Sigmoid colon (tissue), 7 donors: ENCODE results near the gene TNFRSF17. TPM values are rescaled to one million over a fixed set of nuclear protein-coding genes. Genes with fewer than 3 reads are reported as not detected.

ENCODE experiments used
- DNase-seq: peaks from one replicate; pipeline ENCODE4 v3.0.0-alpha.2; 2019
- H3K27ac ChIP-seq, 4 donors: fragments of 200-600 bp; sonication (generic); one replicate each; pipeline ENCODE4 v1.5.1; 2016 to 2019; ENCODE audit warnings: mild to moderate bottlenecking in 1 of 4
- H3K27me3 ChIP-seq, 3 donors: fragments of 200-600 bp; sonication (generic); one replicate each; pipeline ENCODE4 v1.5.1; 2019; ENCODE audit warnings: mild to moderate bottlenecking in 1 of 3
- H3K36me3 ChIP-seq, 4 donors: fragments of 200-600 bp; sonication (generic); one replicate each; pipeline ENCODE4 v1.5.1; 2016 to 2019
- H3K4me1 ChIP-seq, 4 donors: fragments of 200-600 bp; sonication (generic); one replicate each; pipeline ENCODE4 v1.5.1; 2017 to 2019
- H3K4me3 ChIP-seq, 4 donors: fragments of 200-600 bp; sonication (generic); one replicate each; pipeline ENCODE4 v1.5.1; 2017 to 2019; ENCODE audit warnings: mild to moderate bottlenecking in 2 of 4, moderate library complexity in 1 of 4
- H3K9me3 ChIP-seq, 4 donors: fragments of 200-600 bp in 3 of 4; sonication (generic) in 3 of 4; one replicate each; pipeline versions ENCODE4 v1.5.1 to v1.6.1; 2013 to 2019
- EP300 ChIP-seq, 4 donors: sonication (generic); formaldehyde crosslinking; IDR thresholded peaks; one replicate each; pipeline ENCODE4 v1.6.1; 2017; ENCODE audit warnings: antibody characterized with exemption in 4 of 4
- POLR2A ChIP-seq, 2 donors: fragments of 450-650 bp; IDR thresholded peaks; one replicate each; pipeline ENCODE4 v1.6.1; 2016; ENCODE audit warnings: antibody characterized with exemption in 2 of 2, mild to moderate bottlenecking in 2 of 2, moderate library complexity in 2 of 2
- POLR2AphosphoS5 ChIP-seq, 4 donors: sonication (generic); formaldehyde crosslinking; IDR thresholded peaks; one replicate each; pipeline ENCODE4 v1.6.1; 2017; ENCODE audit warnings: antibody characterized with exemption in 4 of 4
- WGBS, 2 donors: extraction: QIAGEN DNeasy Blood & Tissue Kit; methylation state at CpG; one replicate each; pipeline ENCODE4 v1.1.7; 2013; 5-methylcytosine and 5-hydroxymethylcytosine counted together
- intact Hi-C: fragments of 100-400 bp; cut with DNase I; formaldehyde crosslinking; loops from one replicate; pipeline ENCODE4 v1.15.1; 2023
- polyA plus RNA-seq, 3 donors: library from polyadenylated mRNA; stranded (reverse); fragments of 200-250 nt; gene quantifications; one replicate each; pipeline ENCODE4 v1.2.3, GENCODE V29; 2013
- total RNA-seq, 4 donors: library from RNA; depleted of rRNA; stranded (reverse); fragments of >200 nt; gene quantifications; one replicate each; pipeline ENCODE4 v1.1.0, GENCODE V29; 2016
- TF ChIP-seq, protein P1 (sequence below), 4 experiments: fragments of 450-650 bp in 3 of 4; fragments of 200-600 bp in 1 of 4; IDR thresholded peaks; one replicate each; pipeline ENCODE4 v1.5.1; 2016 to 2019; ENCODE audit warnings: antibody characterized with exemption in 4 of 4, mild to moderate bottlenecking in 3 of 4, moderate library complexity in 2 of 4
- donor health status: healthy with polysubstance abuse.
- donor health status: Bipolar disorder and iron deficiency.
- donor health status: healthy.

The TNFRSF17 gene
- total and polyA plus RNA-seq, 7 donors = 1.8 to 3.8 (median 1.8) TPM; not detected in 4

DNA sequence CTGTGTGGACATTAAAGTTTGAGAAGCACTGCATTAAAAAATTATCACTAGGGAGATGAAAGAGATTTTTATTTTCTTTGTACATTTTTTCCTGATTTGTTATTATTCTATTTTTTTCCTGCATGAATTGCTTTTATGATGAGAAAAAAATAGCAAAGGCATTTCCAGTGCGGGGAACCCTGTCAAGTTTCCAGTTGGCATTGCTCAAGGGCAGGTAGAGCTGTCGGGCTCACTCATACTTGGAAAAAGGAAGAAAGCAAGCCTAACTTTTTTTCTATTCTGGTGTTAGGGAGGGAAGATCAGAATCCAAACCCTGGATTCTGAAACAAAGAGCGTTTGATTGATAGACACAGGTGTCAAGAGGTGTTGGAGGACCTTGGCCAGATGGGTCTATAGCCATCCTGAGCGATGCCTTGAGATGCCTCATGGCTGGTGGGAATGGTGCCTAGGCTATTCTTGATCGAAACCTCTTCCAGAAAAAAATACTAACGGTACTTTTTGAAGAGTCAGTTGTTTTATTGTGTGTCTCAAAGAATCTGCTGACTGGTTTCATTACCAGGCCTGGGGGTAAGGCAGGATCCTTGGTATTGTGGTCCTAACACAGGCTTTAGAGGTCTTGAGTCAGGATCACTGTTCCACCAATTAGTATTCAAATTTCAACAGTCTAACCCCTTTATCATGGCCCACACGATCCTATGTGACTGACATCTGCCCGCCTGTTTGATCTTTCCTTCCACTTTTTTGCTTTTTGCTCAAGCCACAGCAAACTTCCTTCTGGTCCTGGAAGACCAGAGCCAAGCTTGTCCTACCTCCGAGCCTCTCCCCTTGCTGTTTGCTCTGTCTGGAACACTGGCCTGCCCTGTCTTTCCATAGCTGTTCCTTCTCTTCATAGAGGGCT is 31.7 kb downstream of the TNFRSF17 start:
- TF ChIP-seq POLR2A (IDR thresholded peaks at IDR 0.05) = no peak
- TF ChIP-seq EP300 (IDR thresholded peaks at IDR 0.05) = no peak
- TF ChIP-seq, protein P1, sequence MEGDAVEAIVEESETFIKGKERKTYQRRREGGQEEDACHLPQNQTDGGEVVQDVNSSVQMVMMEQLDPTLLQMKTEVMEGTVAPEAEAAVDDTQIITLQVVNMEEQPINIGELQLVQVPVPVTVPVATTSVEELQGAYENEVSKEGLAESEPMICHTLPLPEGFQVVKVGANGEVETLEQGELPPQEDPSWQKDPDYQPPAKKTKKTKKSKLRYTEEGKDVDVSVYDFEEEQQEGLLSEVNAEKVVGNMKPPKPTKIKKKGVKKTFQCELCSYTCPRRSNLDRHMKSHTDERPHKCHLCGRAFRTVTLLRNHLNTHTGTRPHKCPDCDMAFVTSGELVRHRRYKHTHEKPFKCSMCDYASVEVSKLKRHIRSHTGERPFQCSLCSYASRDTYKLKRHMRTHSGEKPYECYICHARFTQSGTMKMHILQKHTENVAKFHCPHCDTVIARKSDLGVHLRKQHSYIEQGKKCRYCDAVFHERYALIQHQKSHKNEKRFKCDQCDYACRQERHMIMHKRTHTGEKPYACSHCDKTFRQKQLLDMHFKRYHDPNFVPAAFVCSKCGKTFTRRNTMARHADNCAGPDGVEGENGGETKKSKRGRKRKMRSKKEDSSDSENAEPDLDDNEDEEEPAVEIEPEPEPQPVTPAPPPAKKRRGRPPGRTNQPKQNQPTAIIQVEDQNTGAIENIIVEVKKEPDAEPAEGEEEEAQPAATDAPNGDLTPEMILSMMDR (IDR thresholded peaks at IDR 0.05) = no peak
- TF ChIP-seq POLR2AphosphoS5 (IDR thresholded peaks at IDR 0.05) = no peak
- Histone ChIP-seq H3K9me3 (no peaks in the 10 kb centered on the region), H3K36me3 (peaks cover 0 to 15% (median 0%) of the 10 kb centered on the region in 4 donors), H3K4me3 (no peak overlapping the region), H3K27ac (no peak overlapping the region), H3K4me1 (no peaks in the 10 kb centered on the region), H3K27me3 (no peaks in the 10 kb centered on the region)
- no peak for DNase-seq
- intact Hi-C loops = no loop called here
- 86% methylated on average over 9 of the region's 9 CpGs for WGBS, 2 donors

DNA sequence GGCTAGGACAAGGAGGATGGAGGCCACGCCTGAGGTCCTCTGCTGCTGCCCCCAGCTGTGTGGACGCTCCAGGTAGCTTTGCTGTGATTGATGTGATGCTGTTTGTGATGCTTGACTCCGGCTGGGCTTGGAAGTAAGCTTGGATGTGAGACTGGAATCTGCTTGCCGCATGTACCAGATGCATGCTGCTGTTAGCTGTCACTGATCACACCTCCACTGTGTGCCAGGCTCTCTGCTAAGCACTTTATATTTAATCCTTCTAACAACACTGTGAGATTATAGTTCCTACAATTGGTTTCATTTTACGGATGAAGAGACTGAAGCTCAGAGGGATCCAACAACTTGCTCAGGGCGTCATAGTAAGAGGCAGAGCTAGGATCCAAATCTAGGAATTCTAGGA is 35.0 kb downstream of the TNFRSF17 start:
- Histone ChIP-seq H3K36me3 (peaks cover 0 to 26% (median 0%) of the 10 kb centered on the region in 4 donors), H3K27ac (no peak overlapping the region), H3K9me3 (no peaks in the 10 kb centered on the region), H3K4me3 (no peak overlapping the region), H3K27me3 (no peaks in the 10 kb centered on the region), H3K4me1 (no peaks in the 10 kb centered on the region)
- 86 to 91% methylated on average over 6 of the region's 6 CpGs for WGBS, 2 donors
- intact Hi-C loops = no loop called here
- TF ChIP-seq, protein P1 (IDR thresholded peaks at IDR 0.05) = no peak
- no peak for DNase-seq

- TF ChIP-seq, protein P1 (IDR thresholded peaks at IDR 0.05) = no peak
- TF ChIP-seq EP300 (IDR thresholded peaks at IDR 0.05) (no peak), POLR2A (IDR thresholded peaks at IDR 0.05) (no peak), POLR2AphosphoS5 (IDR thresholded peaks at IDR 0.05) (no peak)
- no peaks in the 10 kb centered on the region for H3K27me3 ChIP-seq
- intact Hi-C loops = no loop called here
- H3K9me3 ChIP-seq = no peaks in the 10 kb centered on the region
- peak overlapping the region in 1 of 4 donors; percentile 0 for H3K27ac ChIP-seq
- no peak overlapping the region for H3K4me3 ChIP-seq
- 55 to 82% methylated on average over 11 of the region's 11 CpGs for WGBS, 2 donors
- H3K4me1 ChIP-seq = no peaks in the 10 kb centered on the region
- H3K36me3 ChIP-seq = peaks cover 0 to 26% (median 0%) of the 10 kb centered on the region in 4 donors
- no peak for DNase-seq
These were observed 37.5 kb downstream of the TNFRSF17 start for GRCh38 chr16:12002447-12003006.

GRCh38 chr16:12006637-12007036 is 41.6 kb downstream of the TNFRSF17 start:
- Histone ChIP-seq H3K4me1 (no peaks in the 10 kb centered on the region), H3K4me3 (no peak overlapping the region), H3K36me3 (peaks cover 0 to 11% (median 0%) of the 10 kb centered on the region in 4 donors), H3K9me3 (no peaks in the 10 kb centered on the region), H3K27me3 (no peaks in the 10 kb centered on the region), H3K27ac (no peak overlapping the region)
- intact Hi-C loops = no loop called here
- WGBS, 2 donors = 95 to 96% methylated on average over 3 of the region's 3 CpGs
- DNase-seq = no peak
- no peak for TF ChIP-seq POLR2A (IDR thresholded peaks at IDR 0.05)
- TF ChIP-seq, protein P1 (IDR thresholded peaks at IDR 0.05) = no peak
- no peak for TF ChIP-seq EP300 (IDR thresholded peaks at IDR 0.05)
- TF ChIP-seq POLR2AphosphoS5 (IDR thresholded peaks at IDR 0.05) = no peak
